Gastrocnemius medialis (tissue), 4 donors: Measurements from ENCODE around the gene HSD17B14. TPM values are rescaled to one million over a fixed set of nuclear protein-coding genes. Genes with fewer than 3 reads are reported as not detected.

Source experiments
- ATAC-seq, 2 donors: fragments of 150-250 bp; one replicate each; pipeline ENCODE4 v1.9.1; 2016
- DNase-seq, 2 donors: peaks; one replicate each; pipeline ENCODE4 v3.0.0-alpha.2; 2019
- H3K27ac ChIP-seq, 4 donors: fragments of 200-600 bp; sonication (generic); 1 replicate in 1 of 4; 2 replicates in 3 of 4; pipeline ENCODE4 v1.5.1; 2016 to 2018; ENCODE audit warnings: mild to moderate bottlenecking in 2 of 4, moderate library complexity in 1 of 4
- H3K27me3 ChIP-seq, 3 donors: fragments of 200-600 bp; sonication (generic) in 2 of 3; 1 replicate in 1 of 3; 2 replicates in 2 of 3; pipeline versions ENCODE4 v1.5.1 to v1.6.0; 2016 to 2019; ENCODE audit warnings: mild to moderate bottlenecking in 1 of 3, moderate library complexity in 1 of 3
- H3K36me3 ChIP-seq, 2 donors: fragments of 200-600 bp; sonication (generic) in 1 of 2; one replicate each; pipeline ENCODE4 v1.5.1; 2017 to 2018
- H3K4me1 ChIP-seq, 2 donors: fragments of 200-600 bp; sonication (generic) in 1 of 2; one replicate each; pipeline ENCODE4 v1.5.1; 2016 to 2017; ENCODE audit warnings: mild to moderate bottlenecking in 2 of 2
- H3K4me3 ChIP-seq, 4 donors: fragments of 200-600 bp; sonication (generic) in 3 of 4; 1 replicate in 1 of 4; 2 replicates in 3 of 4; pipeline ENCODE4 v1.5.1; 2016 to 2019; ENCODE audit warnings: mild to moderate bottlenecking in 2 of 4
- H3K9me3 ChIP-seq, 3 donors: fragments of 200-600 bp; sonication (generic) in 2 of 3; 1 replicate in 1 of 3; 2 replicates in 2 of 3; pipeline ENCODE4 v1.5.1; 2016 to 2019
- CTCF ChIP-seq, 5 experiments: fragments of 450-650 bp in 3 of 5; fragments of 200-600 bp in 2 of 5; sonication (generic) in 2 of 5; IDR thresholded peaks in 4 of 5; conservative IDR thresholded peaks in 1 of 5; 1 replicate in 4 of 5; 2 replicates in 1 of 5; pipeline ENCODE4 v1.5.1; 2016 to 2019; ENCODE audit warnings: antibody characterized with exemption in 5 of 5, mild to moderate bottlenecking in 3 of 5, moderate library complexity in 3 of 5
- POLR2A ChIP-seq, 2 donors: fragments of 450-650 bp; IDR thresholded peaks; one replicate each; pipeline ENCODE4 v1.6.1; 2017; ENCODE audit warnings: antibody characterized with exemption in 2 of 2, mild to moderate bottlenecking in 2 of 2, moderate library complexity in 2 of 2
- in situ Hi-C, 4 donors: fragments of 200-750 bp; cut with MboI; loops; one replicate each; pipeline versions ENCODE4 v1.15.0 to v1.8.0; 2017; ENCODE audit warnings: low sequenced_read_pairs in 4 of 4
- intact Hi-C: fragments of 100-400 bp; cut with DNase I; formaldehyde crosslinking; loops from one replicate; pipeline ENCODE4 v1.15.1; 2023; ENCODE audit warnings: low total_unique reads
- total RNA-seq, 4 donors: library from RNA; depleted of rRNA; stranded (reverse); fragments of >200 nt; gene quantifications; one replicate each; pipeline versions ENCODE4 v1.1.0 to v1.2.3, GENCODE V29; 2016

Gene HSD17B14
- total RNA-seq, 4 donors from 2014 or later = 1.2 to 1.9 (median 1.7) TPM; not detected in 1

- no peak for DNase-seq
- peaks cover 32 to 39% of the 10 kb centered on the region in 2 donors for H3K4me1 ChIP-seq
Measured at GRCh38 chr19:48813123-48813913, 23.0 kb downstream of the HSD17B14 start.

GRCh38 chr19:48812094-48812929, 24.0 kb downstream of the HSD17B14 start:
- no peaks in the 10 kb centered on the region for H3K36me3 ChIP-seq
- H3K4me3 ChIP-seq = peak overlapping the region; percentile 73 to 95 (median 80)
- ATAC-seq (peak; percentile 59 to 62), DNase-seq (peak; percentile 86 to 95)
- peak; percentile 91 to 94 for TF ChIP-seq POLR2A (IDR thresholded peaks at IDR 0.05)
- no peak for TF ChIP-seq CTCF (IDR thresholded peaks at IDR 0.05 in 4 of 5, conservative IDR thresholded peaks at IDR 0.05 in 1 of 5)
- in situ Hi-C loops = no loop called here
- intact Hi-C loops = no loop called here
- peak overlapping the region; percentile 93 to 96 (median 94) for H3K27ac ChIP-seq
- peaks cover 32 to 38% of the 10 kb centered on the region in 2 donors for H3K4me1 ChIP-seq
- H3K9me3 ChIP-seq = no peaks in the 10 kb centered on the region
- no peaks in the 10 kb centered on the region for H3K27me3 ChIP-seq

More at GRCh38 chr19:48813123-48813913, 23.0 kb downstream of the HSD17B14 start:
- H3K27me3 ChIP-seq = no peaks in the 10 kb centered on the region
- in situ Hi-C loops (no loop called here), intact Hi-C loops (no loop called here)
- peak overlapping the region; percentile 93 to 96 (median 94) for H3K27ac ChIP-seq
- TF ChIP-seq POLR2A (IDR thresholded peaks at IDR 0.05) (no peak), CTCF (IDR thresholded peaks at IDR 0.05 in 4 of 5, conservative IDR thresholded peaks at IDR 0.05 in 1 of 5) (peak in 1 of 5 experiments; percentile 26)
- H3K4me3 ChIP-seq = no peak overlapping the region
- no peaks in the 10 kb centered on the region for H3K36me3 ChIP-seq
- ATAC-seq = no peak
- H3K9me3 ChIP-seq = no peaks in the 10 kb centered on the region

- H3K36me3 ChIP-seq = no peaks in the 10 kb centered on the region
- peak overlapping the region; percentile 73 to 95 (median 80) for H3K4me3 ChIP-seq
- intact Hi-C loops = loop anchor here (2.0 kb wide), 2 partner anchors 15 to 63 kb away; partner anchors contain the start of gene PPP1R15A
- ATAC-seq (no peak), DNase-seq (no peak)
- no peaks in the 10 kb centered on the region for H3K27me3 ChIP-seq
- peak overlapping the region; percentile 93 to 96 (median 94) for H3K27ac ChIP-seq
- H3K4me1 ChIP-seq = peaks cover 17% of the 10 kb centered on the region in 2 donors
- no peak for TF ChIP-seq CTCF (IDR thresholded peaks at IDR 0.05 in 4 of 5, conservative IDR thresholded peaks at IDR 0.05 in 1 of 5)
- in situ Hi-C loops = no loop called here
- no peaks in the 10 kb centered on the region for H3K9me3 ChIP-seq
Measured at GRCh38 chr19:48810151-48810550, 26.1 kb downstream of the HSD17B14 start.

GRCh38 chr19:48807590-48808308, 28.5 kb downstream of the HSD17B14 start:
- DNase-seq (no peak), ATAC-seq (no peak)
- Histone ChIP-seq H3K4me1 (peaks cover 11 to 16% of the 10 kb centered on the region in 2 donors), H3K9me3 (no peaks in the 10 kb centered on the region), H3K27me3 (no peaks in the 10 kb centered on the region), H3K36me3 (no peaks in the 10 kb centered on the region), H3K4me3 (no peak overlapping the region), H3K27ac (peak overlapping the region; percentile 27 to 95 (median 64))
- in situ Hi-C loops (no loop called here), intact Hi-C loops (no loop called here)
- TF ChIP-seq CTCF (IDR thresholded peaks at IDR 0.05 in 4 of 5, conservative IDR thresholded peaks at IDR 0.05 in 1 of 5) = no peak
- TF ChIP-seq POLR2A (IDR thresholded peaks at IDR 0.05) = no peak
